ENCODE results near the gene POFUT1.
"Not testable (repeated sequence)": the region's sequence is repeated elsewhere in the genome, so short reads cannot be mapped to it uniquely, and the experiment has no call there.

Gene POFUT1

GRCh38 chr20:32236048-32236533 lies 28.4 kb downstream of the POFUT1 start:
- DNase-seq = no peak

GRCh38 chr20:32236819-32237218 lies 29.1 kb downstream of the POFUT1 start:
- no peak for DNase-seq

- DNase-seq = no peak
Measured at GRCh38 chr20:32237419-32237818, 29.7 kb downstream of the POFUT1 start.

GRCh38 chr20:32238483-32239425 lies 31.1 kb downstream of the POFUT1 start:
- DNase-seq = no peak

- no peak for DNase-seq
Measured at GRCh38 chr20:32240205-32240604, 32.5 kb downstream of the POFUT1 start.

- DNase-seq = no peak
Measured at GRCh38 chr20:32241807-32242206, 34.1 kb downstream of the POFUT1 start.

- no peak for DNase-seq
Measured at GRCh38 chr20:32244150-32244823, 36.6 kb downstream of the POFUT1 start.

- DNase-seq = no peak
Measured at GRCh38 chr20:32244959-32245358, 37.3 kb downstream of the POFUT1 start.

GRCh38 chr20:32246208-32246607 lies 38.5 kb downstream of the POFUT1 start:
- DNase-seq = not testable (repeated sequence)

GRCh38 chr20:32248043-32248442 lies 40.4 kb downstream of the POFUT1 start:
- DNase-seq = no peak

GRCh38 chr20:32249030-32249738 lies 41.5 kb downstream of the POFUT1 start:
- DNase-seq = peak; percentile 64

GRCh38 chr20:32251470-32251869 lies 43.8 kb downstream of the POFUT1 start:
- DNase-seq = no peak

- DNase-seq = no peak
Measured at GRCh38 chr20:32252189-32252588, 44.5 kb downstream of the POFUT1 start.

GRCh38 chr20:32260973-32261372 lies 53.3 kb downstream of the POFUT1 start:
- DNase-seq = not testable (repeated sequence)

- no peak for DNase-seq
Measured at GRCh38 chr20:32261644-32262043, 54.0 kb downstream of the POFUT1 start.

GRCh38 chr20:32263398-32263954 lies 55.8 kb downstream of the POFUT1 start:
- DNase-seq = no peak

GRCh38 chr20:32271620-32272019 lies 63.9 kb downstream of the POFUT1 start:
- no peak for DNase-seq

GRCh38 chr20:32274359-32274758 lies 66.7 kb downstream of the POFUT1 start:
- no peak for DNase-seq

- DNase-seq = not testable (repeated sequence)
Measured at GRCh38 chr20:32275163-32275562, 67.5 kb downstream of the POFUT1 start.

- peak; percentile 95 for DNase-seq
Measured at GRCh38 chr20:32277361-32278198, 69.9 kb downstream of the POFUT1 start, which contains the start of gene KIF3B. KIF3B (plus strand) TSS chr20:32277651; CDS start chr20:32309778, 32,127 bp downstream.

- peak; percentile 29 for DNase-seq
Measured at GRCh38 chr20:32278199-32278643, 70.5 kb downstream of the POFUT1 start.

- DNase-seq = no peak
Measured at GRCh38 chr20:32281711-32282110, 74.0 kb downstream of the POFUT1 start.

Measured in hematopoietic multipotent progenitor cell treated with erythropoietin and hydrocortisone succinate and interleukin-3 and kit ligand, for 6 days (in vitro differentiated cells).